Measurements from ENCODE around the gene PANK1.

- no peak for TF ChIP-seq CTCF (IDR thresholded peaks at IDR 0.05)
- no peak for TF ChIP-seq POLR2AphosphoS5 (IDR thresholded peaks at IDR 0.05)
- TF ChIP-seq POLR2A (IDR thresholded peaks at IDR 0.05; ENCODE audit: low read depth) = no peak
Measured at GRCh38 chr10:89566992-89567391, 78.0 kb downstream of the PANK1 start.

All from esophagus muscularis mucosa (tissue), 3 donors.